Neural cell (in vitro differentiated cells): Measurements from ENCODE around the gene ADGRF1. TPM values are rescaled to one million over a fixed set of nuclear protein-coding genes. Genes with fewer than 3 reads are reported as not detected.

Experiments
- H2AFZ ChIP-seq: fragments of 200-600, 300-800 bp; sonication (generic), shearing (Covaris generic); 2 replicates; pipeline ENCODE4 v1.6.0; 2014; ENCODE audit warnings: low read depth, mild to moderate bottlenecking, antibody characterized with exemption, low read length, moderate library complexity
- H3F3A ChIP-seq: fragments of 200-600 bp; shearing (Covaris generic); 2 replicates; pipeline ENCODE4 v1.6.1; 2016; ENCODE audit warnings: mild to moderate bottlenecking, moderate library complexity, mixed read lengths, antibody characterized with exemption, low read length; ENCODE audit not compliant: insufficient read depth, poor library complexity, severe bottlenecking
- H3K27ac ChIP-seq: fragments of 200-600, 300-800 bp; sonication (generic), shearing (Covaris generic); 2 replicates; pipeline ENCODE4 v1.5.1; 2014; ENCODE audit warnings: mild to moderate bottlenecking, low read length, moderate library complexity
- H3K27me3 ChIP-seq: fragments of 300-800, 200-600 bp; sonication (generic), shearing (Covaris generic); 2 replicates; pipeline ENCODE4 v1.6.0; 2014; ENCODE audit warnings: mild to moderate bottlenecking, low read depth, low read length, moderate library complexity; ENCODE audit not compliant: insufficient read depth
- H3K36me3 ChIP-seq: fragments of 300-800, 200-600 bp; sonication (generic), shearing (Covaris generic); 2 replicates; pipeline ENCODE4 v1.5.1; 2014; ENCODE audit warnings: mild to moderate bottlenecking, antibody characterized with exemption, low read length, moderate library complexity; ENCODE audit not compliant: insufficient read depth
- H3K4me2 ChIP-seq: fragments of 300-800, 200-600 bp; sonication (generic), shearing (Covaris generic); 2 replicates; pipeline ENCODE4 v1.6.0; 2014; ENCODE audit warnings: mild to moderate bottlenecking, low read length
- H3K4me3 ChIP-seq: fragments of 300-800, 200-600 bp; sonication (generic), shearing (Covaris generic); 2 replicates; pipeline ENCODE4 v1.5.1; 2014; ENCODE audit warnings: mild to moderate bottlenecking, low read length, moderate library complexity
- H3K79me2 ChIP-seq: fragments of 200-600 bp; shearing (Covaris generic); replicated peaks from 2 replicates; pipeline ENCODE4 v1.6.0; 2014; ENCODE audit warnings: mild to moderate bottlenecking, low read length, moderate library complexity; ENCODE audit not compliant: insufficient read depth
- H3K9ac ChIP-seq: fragments of 300-800, 200-600 bp; sonication (generic), shearing (Covaris generic); 2 replicates; pipeline ENCODE4 v1.6.1; 2016; ENCODE audit warnings: mild to moderate bottlenecking, low read length, mixed read lengths
- H3K9me2 ChIP-seq: fragments of 200-600 bp; shearing (Covaris generic); 2 replicates; pipeline ENCODE4 v1.6.1; 2016; ENCODE audit warnings: mild to moderate bottlenecking, low read length, mixed read lengths; ENCODE audit not compliant: insufficient read depth
- H3K9me3 ChIP-seq: fragments of 200-600, 300-800 bp; sonication (generic), shearing (Covaris generic); 2 replicates; pipeline ENCODE4 v1.6.1; 2016; ENCODE audit warnings: mild to moderate bottlenecking, mixed run types, low read length, moderate library complexity, mixed read lengths
- H4K20me1 ChIP-seq: fragments of 200-600 bp; shearing (Covaris generic); 2 replicates; pipeline ENCODE4 v1.6.1; 2016; ENCODE audit warnings: mild to moderate bottlenecking, mixed run types; ENCODE audit not compliant: insufficient read depth
- EP300 ChIP-seq: fragments of 450-650 bp; conservative IDR thresholded peaks from 2 replicates; pipeline ENCODE4 v1.6.1; 2014; ENCODE audit warnings: antibody characterized with exemption, mild to moderate bottlenecking, moderate library complexity; ENCODE audit not compliant: poor library complexity, severe bottlenecking
- EZH2 ChIP-seq: fragments of 200-600, 300-800 bp; shearing (Covaris generic), sonication (generic); IDR thresholded peaks from 2 replicates; pipeline ENCODE4 v1.6.1; 2014; ENCODE audit warnings: antibody characterized with exemption, low read length, borderline replicate concordance, mild to moderate bottlenecking; ENCODE audit not compliant: insufficient read depth, poor library complexity, severe bottlenecking
- MXI1 ChIP-seq: fragments of 450-650 bp; conservative IDR thresholded peaks from 2 replicates; pipeline ENCODE4 v1.6.1; 2014; ENCODE audit warnings: antibody characterized with exemption, mild to moderate bottlenecking; ENCODE audit not compliant: poor library complexity, severe bottlenecking
- POLR2AphosphoS5 ChIP-seq: IDR thresholded peaks from 2 replicates; pipeline ENCODE4 v1.6.1; 2012
- RAD21 ChIP-seq: fragments of 450-650 bp; conservative IDR thresholded peaks from 2 replicates; pipeline ENCODE4 v1.6.1; 2014; ENCODE audit warnings: antibody characterized with exemption, mild to moderate bottlenecking, moderate library complexity
- SMC3 ChIP-seq: fragments of 450-650 bp; conservative IDR thresholded peaks from 2 replicates; pipeline ENCODE4 v1.6.1; 2014; ENCODE audit warnings: antibody characterized with exemption, mild to moderate bottlenecking, moderate library complexity; ENCODE audit not compliant: poor library complexity
- TAF1 ChIP-seq: IDR thresholded peaks from 2 replicates; pipeline ENCODE4 v1.6.1; 2012; ENCODE audit warnings: low read depth
- polyA plus RNA-seq: library from polyadenylated mRNA; depleted of rRNA; stranded (reverse); fragments of >200 nt; gene quantifications from 2 replicates; pipeline ENCODE4 v1.2.3, GENCODE V29; 2014
- TF ChIP-seq, protein P1 (sequence below): fragments of 450-650 bp; IDR thresholded peaks from 2 replicates; pipeline ENCODE4 v1.5.1; 2014; ENCODE audit warnings: antibody characterized with exemption, mild to moderate bottlenecking, moderate library complexity; ENCODE audit not compliant: poor library complexity, severe bottlenecking
- TF ChIP-seq, protein P2 (sequence below): IDR thresholded peaks from 2 replicates; pipeline ENCODE4 v1.6.1; 2012; ENCODE audit warnings: borderline replicate concordance

ADGRF1 gene
- polyA plus RNA-seq, 1 donor from 2014 or later, result not detected

DNA sequence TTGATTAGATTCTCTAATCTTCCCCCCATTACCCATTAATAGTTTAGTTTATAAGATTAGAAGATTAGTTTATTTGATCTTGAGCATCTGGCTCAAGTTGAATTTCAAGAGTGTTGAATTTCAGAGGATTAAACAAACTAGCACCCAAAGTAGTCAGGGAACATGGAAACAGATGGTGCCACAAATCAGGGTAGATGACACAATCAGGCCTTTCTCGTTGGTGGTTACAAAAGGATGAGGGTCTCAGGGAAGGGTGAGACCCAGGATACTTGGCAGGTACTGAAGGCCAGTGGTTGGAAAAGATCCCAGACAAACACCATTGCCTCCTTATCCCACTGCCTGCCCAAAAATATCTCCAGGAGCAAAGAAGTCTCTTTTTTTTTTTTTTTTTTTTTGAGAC is 29.5 kb upstream of the ADGRF1 start:
- H3K27ac ChIP-seq, result no peak overlapping the region
- no peak overlapping the region for H3K9ac ChIP-seq
- no peaks in the 10 kb centered on the region for H3K36me3 ChIP-seq
- H3K4me3 ChIP-seq, result no peak overlapping the region
- TF ChIP-seq MXI1 (no peak), RAD21 (no peak), SMC3 (no peak), EP300 (no peak), TAF1 (no peak), EZH2 (no peak), POLR2AphosphoS5 (no peak)
- TF ChIP-seq, protein P1, sequence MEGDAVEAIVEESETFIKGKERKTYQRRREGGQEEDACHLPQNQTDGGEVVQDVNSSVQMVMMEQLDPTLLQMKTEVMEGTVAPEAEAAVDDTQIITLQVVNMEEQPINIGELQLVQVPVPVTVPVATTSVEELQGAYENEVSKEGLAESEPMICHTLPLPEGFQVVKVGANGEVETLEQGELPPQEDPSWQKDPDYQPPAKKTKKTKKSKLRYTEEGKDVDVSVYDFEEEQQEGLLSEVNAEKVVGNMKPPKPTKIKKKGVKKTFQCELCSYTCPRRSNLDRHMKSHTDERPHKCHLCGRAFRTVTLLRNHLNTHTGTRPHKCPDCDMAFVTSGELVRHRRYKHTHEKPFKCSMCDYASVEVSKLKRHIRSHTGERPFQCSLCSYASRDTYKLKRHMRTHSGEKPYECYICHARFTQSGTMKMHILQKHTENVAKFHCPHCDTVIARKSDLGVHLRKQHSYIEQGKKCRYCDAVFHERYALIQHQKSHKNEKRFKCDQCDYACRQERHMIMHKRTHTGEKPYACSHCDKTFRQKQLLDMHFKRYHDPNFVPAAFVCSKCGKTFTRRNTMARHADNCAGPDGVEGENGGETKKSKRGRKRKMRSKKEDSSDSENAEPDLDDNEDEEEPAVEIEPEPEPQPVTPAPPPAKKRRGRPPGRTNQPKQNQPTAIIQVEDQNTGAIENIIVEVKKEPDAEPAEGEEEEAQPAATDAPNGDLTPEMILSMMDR, result no peak
- TF ChIP-seq, protein P2, sequence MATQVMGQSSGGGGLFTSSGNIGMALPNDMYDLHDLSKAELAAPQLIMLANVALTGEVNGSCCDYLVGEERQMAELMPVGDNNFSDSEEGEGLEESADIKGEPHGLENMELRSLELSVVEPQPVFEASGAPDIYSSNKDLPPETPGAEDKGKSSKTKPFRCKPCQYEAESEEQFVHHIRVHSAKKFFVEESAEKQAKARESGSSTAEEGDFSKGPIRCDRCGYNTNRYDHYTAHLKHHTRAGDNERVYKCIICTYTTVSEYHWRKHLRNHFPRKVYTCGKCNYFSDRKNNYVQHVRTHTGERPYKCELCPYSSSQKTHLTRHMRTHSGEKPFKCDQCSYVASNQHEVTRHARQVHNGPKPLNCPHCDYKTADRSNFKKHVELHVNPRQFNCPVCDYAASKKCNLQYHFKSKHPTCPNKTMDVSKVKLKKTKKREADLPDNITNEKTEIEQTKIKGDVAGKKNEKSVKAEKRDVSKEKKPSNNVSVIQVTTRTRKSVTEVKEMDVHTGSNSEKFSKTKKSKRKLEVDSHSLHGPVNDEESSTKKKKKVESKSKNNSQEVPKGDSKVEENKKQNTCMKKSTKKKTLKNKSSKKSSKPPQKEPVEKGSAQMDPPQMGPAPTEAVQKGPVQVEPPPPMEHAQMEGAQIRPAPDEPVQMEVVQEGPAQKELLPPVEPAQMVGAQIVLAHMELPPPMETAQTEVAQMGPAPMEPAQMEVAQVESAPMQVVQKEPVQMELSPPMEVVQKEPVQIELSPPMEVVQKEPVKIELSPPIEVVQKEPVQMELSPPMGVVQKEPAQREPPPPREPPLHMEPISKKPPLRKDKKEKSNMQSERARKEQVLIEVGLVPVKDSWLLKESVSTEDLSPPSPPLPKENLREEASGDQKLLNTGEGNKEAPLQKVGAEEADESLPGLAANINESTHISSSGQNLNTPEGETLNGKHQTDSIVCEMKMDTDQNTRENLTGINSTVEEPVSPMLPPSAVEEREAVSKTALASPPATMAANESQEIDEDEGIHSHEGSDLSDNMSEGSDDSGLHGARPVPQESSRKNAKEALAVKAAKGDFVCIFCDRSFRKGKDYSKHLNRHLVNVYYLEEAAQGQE, result no peak
- H4K20me1 ChIP-seq, result no peaks in the 10 kb centered on the region
- H3F3A ChIP-seq, result no peaks in the 10 kb centered on the region
- no peaks in the 10 kb centered on the region for H3K9me3 ChIP-seq
- H2AFZ ChIP-seq, result no peak overlapping the region
- no peaks in the 10 kb centered on the region for H3K79me2 ChIP-seq
- H3K4me2 ChIP-seq, result no peak overlapping the region
- no peaks in the 10 kb centered on the region for H3K27me3 ChIP-seq
- no peaks in the 10 kb centered on the region for H3K9me2 ChIP-seq

DNA sequence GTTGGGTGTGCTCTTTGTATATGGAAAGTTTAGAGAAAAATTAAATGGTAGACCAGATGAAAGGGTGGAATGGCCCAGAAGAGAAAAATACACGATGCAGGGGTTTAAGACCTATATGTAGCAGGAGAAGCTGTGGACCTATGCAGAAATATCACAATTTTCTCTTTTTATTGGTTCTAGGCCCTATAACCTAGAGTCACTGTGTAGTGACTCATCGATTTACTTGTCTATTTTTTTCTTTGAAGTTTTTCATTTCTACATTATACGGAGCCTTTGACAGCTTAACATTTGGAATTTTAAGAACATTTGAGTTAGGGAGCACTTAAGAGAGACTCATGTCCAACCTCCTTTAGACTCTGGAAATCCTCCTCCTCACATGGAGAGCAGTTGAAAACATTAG is 28.3 kb upstream of the ADGRF1 start:
- Histone ChIP-seq H3K79me2 (no peaks in the 10 kb centered on the region), H3F3A (no peaks in the 10 kb centered on the region), H3K4me3 (no peak overlapping the region), H3K27ac (no peak overlapping the region), H3K9me2 (no peaks in the 10 kb centered on the region), H3K4me2 (no peak overlapping the region), H3K27me3 (no peaks in the 10 kb centered on the region), H3K9me3 (no peaks in the 10 kb centered on the region), H3K36me3 (no peaks in the 10 kb centered on the region), H4K20me1 (no peaks in the 10 kb centered on the region), H2AFZ (no peak overlapping the region), H3K9ac (no peak overlapping the region)
- TF ChIP-seq SMC3, result no peak
- no peak for TF ChIP-seq EP300
- TF ChIP-seq TAF1, result no peak
- no peak for TF ChIP-seq RAD21
- TF ChIP-seq EZH2, result no peak
- TF ChIP-seq, protein P1, result no peak
- TF ChIP-seq POLR2AphosphoS5, result no peak
- TF ChIP-seq, protein P2, result no peak
- no peak for TF ChIP-seq MXI1
